GM19099 (cell line): Measurements from ENCODE around the gene KLF15.

Experiments
- POLR2A ChIP-seq: IDR thresholded peaks from 3 replicates; pipeline ENCODE4 v1.6.1; 2011; ENCODE audit warnings: low read depth; ENCODE audit not compliant: insufficient read length; ENCODE audit errors: extremely low read depth

Gene KLF15

DNA sequence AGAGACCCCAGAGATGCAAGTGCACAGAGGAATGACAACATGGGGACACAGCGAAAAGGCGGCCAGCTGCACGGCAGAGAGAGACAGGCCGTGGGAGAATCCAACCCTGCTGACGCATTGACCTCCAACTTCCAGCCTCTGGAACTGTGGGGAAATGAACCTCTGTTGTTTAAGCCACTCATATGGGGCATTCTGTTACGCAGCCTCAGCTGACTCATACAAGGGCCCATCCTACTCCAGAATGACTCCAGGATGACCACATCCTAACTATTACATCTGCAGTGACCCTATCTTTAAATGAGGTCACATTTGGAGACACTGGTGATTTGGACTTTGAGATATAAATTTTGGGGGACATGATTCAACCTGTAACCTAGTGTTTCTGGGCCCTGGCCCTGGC is 44.0 kb downstream of the KLF15 start:
- no peak for TF ChIP-seq POLR2A

DNA sequence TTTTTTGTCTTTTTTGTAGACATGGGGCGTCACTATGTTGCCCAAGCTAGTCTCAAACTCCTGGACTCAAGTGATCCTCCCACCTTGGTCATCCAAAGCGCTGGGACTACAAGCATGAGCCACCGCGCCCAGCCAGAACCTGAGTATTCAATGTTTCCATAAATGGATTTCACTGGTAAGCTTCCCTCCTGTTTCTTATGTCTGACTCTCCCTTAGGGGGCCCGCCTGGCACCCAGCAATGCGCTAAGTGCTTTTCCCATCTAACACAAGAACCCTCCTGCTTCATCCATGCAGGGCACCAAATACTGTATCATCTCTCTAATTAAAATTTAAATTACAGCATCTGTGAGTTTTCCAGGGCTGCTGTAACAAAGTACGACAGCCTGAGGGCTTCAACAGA is 44.9 kb downstream of the KLF15 start:
- no peak for TF ChIP-seq POLR2A

DNA sequence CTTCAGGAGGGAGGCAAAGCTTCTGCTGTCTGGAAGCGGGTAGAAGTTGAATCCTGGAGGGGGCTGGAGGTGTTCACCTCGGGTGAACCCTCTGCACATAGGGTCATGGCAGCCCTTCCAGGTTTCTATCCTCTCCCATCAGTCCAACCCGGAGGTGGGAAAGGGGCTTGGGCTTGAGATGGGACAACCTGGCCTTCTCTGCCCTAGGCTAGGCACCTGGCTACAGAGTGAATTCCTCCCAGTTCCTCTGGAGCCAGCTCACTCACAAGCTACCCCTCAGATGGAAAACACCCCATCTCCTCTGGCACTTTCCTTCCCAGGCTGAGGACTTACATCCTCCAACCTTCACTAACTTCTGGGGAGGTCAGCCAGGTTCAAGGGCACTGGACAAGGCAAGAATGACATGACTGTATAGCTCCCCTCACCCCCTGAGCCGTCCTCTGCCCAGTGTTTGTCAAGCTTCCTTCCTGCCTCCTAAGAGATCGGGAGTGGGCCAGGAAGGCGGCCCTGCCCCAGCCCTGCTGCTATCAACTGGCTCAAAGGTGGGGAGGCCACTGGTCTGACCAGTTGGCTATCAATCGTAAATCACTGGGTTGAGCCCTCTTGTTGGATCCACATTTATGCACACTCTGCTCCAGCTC is 45.8 kb downstream of the KLF15 start:
- TF ChIP-seq POLR2A, result no peak

DNA sequence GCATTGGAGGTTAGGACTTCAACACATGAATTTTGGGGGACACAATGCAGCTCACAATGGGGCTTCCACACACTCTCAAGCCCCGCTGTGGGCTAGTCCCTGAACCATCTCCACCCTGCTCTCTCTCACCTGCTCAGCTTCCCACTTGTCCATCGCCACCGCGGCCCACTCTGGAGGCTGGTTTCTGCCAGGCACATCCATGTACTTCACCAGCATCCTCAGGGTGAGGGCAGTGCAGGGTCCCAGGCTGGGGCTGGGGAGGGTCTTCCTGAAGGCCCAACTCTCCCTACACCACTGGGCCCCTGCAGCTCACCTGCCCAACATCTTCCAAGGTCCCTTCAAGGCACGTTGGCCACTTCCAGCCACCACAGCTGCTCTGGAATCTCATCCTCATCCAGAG is 46.4 kb downstream of the KLF15 start:
- no peak for TF ChIP-seq POLR2A

DNA sequence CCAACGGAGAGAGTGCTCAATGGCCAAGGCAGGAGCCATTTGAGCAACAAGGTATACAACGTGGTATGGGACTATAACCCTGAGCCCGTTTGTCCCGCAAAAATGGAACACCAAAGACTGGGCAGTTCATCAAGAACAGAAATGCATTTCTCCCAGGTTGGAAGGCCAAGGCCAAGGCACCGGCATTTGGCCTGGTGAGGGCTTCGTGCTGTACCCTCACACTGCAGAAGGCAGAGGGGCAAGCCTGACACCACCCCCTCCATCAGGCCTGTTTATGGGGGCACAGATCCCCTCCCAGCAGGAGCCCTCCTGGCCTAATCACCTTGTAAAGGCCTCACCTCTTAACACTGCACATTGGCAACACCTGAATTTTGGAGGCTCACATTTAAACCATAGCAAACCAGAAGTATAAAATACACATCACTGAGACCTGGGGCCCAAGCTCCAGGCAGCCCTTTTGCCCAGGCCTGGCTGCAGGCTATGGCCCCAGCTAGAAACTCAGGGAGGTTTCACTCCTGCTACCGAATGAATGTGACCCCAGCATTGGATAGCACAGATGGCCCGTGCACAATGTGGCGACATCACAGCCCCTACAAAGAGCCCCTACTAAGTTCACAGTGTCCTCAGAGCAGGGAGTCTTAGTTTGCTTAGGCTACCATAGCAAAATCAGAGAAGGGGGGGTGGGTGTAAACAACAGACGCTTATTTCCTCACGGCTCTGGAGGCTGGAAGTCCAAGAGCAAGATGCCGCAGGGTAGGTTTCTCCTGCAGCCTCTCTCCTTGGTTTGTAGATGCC is 47.1 kb downstream of the KLF15 start:
- no peak for TF ChIP-seq POLR2A

DNA sequence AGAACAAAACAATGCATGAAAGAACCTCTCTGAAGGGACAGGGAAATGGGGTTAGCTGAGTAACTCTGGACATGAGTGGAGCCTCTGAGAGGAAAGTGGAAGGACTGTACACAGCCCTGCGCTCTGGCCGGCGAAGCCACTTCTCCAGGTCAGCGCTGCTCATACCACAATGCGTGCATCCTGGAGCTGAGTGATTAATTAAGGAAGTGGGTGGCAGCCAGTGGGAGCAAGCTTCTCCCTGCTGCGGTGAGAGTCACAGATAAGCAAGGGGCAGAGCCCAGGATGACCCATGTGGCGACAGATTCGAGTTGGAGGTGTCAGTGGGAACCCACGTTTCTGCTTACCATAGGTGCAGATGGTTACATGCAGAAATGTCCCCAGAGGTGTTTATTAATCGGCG is 48.0 kb downstream of the KLF15 start:
- no peak for TF ChIP-seq POLR2A

DNA sequence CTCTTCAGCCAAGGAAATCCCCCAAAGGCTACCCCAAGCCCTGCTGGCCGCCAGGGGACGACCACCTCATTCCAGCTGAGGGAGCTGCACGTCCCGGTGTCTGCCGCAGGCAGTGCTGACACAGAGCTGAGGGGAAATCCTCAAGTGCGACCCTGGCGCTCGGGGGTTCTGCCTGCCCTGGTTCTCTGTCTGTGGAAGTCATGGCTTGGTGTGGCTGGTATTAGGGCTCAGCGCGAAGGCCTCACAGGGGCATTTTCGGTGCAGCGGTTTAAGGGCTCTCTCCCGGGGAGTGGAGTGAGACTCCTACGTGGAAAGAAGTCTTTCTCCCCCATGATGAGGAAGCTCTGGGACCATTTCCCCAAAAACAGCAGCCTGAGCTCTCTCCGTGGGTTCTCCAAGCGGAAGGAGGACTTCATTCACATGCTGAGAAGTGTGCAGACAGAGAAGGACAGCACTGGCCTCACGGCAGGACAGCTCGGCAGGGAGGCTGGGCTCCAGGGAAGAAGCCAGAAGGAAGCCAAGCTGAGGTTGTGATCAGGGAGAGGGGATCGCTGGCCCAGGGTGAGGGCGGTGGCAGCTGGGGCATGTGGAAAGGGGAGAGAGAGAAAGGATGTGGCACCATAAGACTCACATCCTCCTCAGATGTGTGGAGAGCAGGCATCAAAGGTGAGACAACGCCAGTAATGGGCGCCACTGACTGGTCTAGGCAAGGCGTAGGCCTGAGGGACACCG is 48.6 kb downstream of the KLF15 start:
- TF ChIP-seq POLR2A, result no peak

DNA sequence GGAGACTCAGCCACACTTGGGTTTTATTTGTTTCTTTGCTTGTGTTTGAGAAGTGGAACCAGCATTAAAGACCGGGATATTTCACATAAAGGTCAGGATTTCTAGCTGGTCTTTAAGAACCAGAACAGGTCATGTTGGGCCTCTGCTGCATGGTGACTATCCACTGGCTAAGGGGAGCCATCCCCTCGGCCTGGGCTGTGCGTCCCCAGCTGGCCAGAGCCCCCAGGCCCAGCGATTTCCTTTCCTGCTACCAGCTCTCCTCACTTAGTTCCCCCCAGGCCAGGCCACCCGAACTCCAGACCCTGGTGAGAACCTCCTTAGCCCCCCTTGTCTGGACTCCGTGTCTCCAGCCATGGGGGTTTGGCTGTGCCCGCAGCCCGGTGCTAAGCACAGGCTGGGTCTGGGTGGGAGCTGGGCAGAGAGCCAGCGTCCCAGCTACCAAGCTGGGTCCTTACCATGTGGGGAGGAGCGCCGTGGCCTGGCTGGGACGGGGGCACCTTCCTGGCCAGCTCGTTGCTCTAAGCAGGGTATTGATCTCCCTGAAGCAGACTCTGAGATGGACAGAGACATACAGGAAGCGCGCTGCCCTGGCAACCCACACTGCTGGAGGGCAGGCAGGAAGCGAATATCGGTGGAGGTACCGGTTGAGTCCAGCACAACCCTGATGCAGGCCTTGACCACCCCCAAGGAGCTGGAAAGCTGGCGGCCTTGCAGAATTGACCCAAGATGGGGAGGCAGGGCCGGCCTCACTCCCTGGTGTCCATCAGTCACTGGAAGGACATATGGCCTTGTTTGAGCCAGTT is 49.4 kb downstream of the KLF15 start:
- TF ChIP-seq POLR2A, result no peak

DNA sequence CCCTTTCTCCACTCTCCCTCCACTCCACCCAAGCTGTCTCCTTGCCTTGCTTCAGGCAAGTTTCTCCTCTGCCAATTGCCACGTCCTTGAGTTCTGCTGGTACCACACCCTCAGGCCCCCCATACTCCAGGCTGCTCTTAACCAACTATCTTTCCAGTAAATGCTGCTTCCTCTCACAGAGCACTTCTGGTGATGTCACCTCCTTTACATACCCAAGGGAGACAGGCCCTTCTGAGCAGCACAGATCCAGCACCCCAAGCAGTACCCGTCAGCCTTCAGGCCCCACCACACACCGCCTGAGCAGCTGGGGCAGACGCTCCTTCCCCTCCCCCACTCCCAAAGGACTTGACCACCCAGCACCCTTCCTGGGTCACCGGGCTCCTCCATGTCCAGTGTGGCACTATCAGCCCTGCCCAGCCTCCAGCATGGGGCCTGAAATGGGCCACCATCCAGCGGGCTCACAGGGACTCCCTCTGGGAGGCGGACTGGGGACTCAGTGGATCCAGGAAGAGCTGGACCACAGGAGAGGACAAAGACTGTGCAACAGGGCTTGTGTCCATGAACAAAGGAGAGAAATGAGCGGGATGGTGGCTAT is 50.2 kb downstream of the KLF15 start:
- TF ChIP-seq POLR2A, result no peak

DNA sequence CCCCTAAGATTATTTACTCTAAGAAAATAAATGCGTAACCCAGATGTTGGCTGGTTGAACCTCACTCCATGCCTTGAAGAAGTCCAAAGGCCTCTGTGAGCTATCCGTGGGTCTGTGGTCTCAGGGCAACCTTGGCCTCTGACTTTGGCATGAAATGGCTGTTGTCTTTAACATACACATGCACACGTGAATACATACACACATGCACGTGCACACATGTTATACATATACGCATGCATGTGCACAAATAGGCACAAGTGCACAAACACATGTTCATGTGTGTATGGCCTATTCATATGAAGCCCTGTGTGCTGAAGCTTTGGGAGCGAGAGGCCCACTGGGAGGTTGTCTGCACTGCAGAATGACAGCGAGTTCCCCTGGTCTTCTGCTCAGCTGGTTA is 50.8 kb downstream of the KLF15 start:
- TF ChIP-seq POLR2A, result no peak

DNA sequence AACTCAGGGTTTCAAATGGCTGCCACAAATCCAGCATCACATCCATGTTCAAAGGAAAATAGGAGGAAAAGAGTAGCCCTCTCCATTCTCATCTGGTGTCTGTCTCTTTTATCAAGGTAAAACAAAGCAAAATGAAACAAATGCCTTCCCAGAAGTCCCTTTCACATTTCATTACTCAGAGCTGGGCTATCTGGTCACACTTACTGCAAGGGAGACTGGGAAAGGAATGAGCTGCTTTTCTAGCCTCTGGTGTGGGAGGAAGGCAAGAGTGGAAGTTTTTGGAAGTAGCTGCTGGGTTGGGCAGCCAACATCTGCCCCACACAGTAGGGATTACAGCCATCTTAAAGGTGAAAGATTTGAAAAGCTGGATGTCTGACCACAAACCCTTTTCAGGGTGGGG is 51.8 kb downstream of the KLF15 start:
- TF ChIP-seq POLR2A, result no peak

DNA sequence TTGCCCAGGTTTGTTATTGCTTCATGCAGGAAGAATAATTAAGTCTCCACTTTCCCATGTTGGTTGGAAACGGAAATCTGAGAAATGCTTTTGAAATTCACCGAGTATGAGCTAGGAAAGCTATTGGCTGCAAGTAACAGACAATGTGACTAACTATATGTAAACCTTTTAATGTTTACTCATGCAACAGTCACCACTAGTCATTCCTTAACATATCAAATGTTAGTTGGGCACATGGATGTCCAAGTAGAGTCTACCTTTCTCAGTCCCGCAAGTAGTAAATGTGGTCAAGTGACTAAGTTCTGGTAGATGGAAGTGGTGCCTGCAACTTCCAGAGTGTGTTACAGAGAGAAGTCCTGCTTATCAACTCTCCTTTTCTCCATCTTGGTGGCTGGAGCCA is 52.5 kb downstream of the KLF15 start:
- TF ChIP-seq POLR2A, result no peak

DNA sequence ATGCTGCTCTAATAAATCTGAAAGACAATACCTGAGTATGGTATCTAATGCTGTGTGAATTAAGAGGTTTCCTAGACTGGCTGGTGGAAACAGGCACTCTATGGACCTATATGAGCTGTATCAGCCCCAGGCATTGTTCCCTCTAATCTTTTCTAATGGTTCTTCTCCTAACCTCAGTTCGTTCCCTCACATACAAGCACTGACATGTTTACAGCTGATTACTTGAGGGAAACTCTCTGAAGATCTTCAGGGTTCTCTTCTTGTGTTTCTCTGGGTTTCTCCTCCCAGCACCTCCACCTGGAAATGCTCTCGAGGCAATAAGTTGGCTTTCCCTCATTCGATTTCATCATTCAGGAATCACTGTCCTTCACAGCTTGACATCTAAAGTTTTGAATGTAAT is 52.9 kb downstream of the KLF15 start:
- no peak for TF ChIP-seq POLR2A

DNA sequence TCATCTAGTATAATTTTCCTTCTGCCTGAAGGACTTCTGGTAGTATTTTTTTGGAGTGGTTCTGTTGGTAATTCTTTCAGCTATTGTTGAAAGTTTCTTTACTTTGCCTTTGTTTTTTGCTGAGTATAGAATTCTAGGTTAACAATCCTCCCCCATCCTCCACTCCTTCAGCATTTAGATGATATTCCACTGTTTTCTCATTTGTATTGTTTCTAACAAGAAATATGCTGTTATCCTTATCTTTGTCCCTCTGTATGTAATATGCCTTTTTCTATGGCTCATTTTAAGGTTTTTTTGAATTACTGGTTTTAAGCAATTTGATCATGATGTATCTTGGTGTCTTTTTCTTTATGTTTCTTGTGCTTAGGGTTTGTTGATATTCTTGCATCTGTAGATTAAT is 53.9 kb downstream of the KLF15 start:
- TF ChIP-seq POLR2A, result no peak

DNA sequence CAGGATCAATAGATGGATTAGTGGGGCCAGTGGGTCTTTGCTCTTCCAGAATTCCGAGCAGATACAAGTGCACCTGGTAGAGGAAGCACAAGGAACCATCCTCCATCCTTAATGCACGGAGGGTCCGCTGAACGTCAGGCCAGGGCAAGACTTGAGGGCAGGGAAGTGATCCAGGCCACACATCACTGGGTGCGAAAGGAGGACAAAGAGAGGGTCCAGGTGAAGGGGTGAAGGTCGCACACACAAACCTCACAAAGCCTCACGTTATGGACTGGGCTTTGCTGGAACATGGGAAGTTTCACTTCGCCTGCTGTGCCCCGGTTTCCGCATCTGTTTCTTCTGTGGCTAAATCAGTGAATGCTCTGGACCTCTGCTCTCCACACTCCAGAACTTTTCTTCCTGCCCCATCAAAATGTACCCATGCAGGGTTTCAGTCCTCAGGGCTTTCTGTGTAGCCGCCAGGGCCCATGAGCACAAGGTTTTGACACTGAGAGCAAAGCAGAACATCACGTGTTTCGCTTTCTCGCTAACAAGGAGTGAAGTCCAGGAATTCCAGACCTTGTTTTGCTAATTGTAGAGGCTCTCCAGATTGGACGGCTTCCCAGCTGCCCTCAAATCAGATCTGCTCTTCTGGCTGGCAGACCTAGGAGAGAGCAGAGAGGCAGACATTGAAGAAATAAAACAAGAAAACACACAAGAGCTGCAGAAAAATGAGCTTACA is 56.3 kb downstream of the KLF15 start:
- TF ChIP-seq POLR2A, result no peak
